ENCODE data around the gene CORIN. TPM values are rescaled to one million over a fixed set of nuclear protein-coding genes. Genes with fewer than 3 reads are reported as not detected.

CORIN gene
- total and polyA plus RNA-seq, 2 of the 13 experiments (the other 11 are each of a cell fraction or from before 2014, with no cell fraction given), result 0.84 to 1.2 TPM

GRCh38 chr4:47560682-47561081 lies 277.2 kb downstream of the CORIN start:
- Histone ChIP-seq H2AFZ (ENCODE audit: low read length) (no peak overlapping the region), H3K9me3 (ENCODE audit: low read length) (no peaks in the 10 kb centered on the region), H3K4me2 (ENCODE audit: low read depth, low read length) (no peak overlapping the region), H3K27ac (ENCODE audit: extremely low read length, insufficient read depth, low read length) (no peak overlapping the region), H3K27me3 (ENCODE audit: control insufficient read depth in 1 of 2, insufficient read depth in 2 of 2, low read length in 2 of 2) (no peaks in the 10 kb centered on the region), H4K20me1 (ENCODE audit: insufficient read depth, low read length) (no peaks in the 10 kb centered on the region), H3K79me2 (ENCODE audit: insufficient read depth, low read length) (no peaks in the 10 kb centered on the region), H3K36me3 (replicated peaks in 1 of 2; ENCODE audit: control insufficient read depth in 1 of 2, insufficient read depth in 2 of 2, low read length in 2 of 2) (no peaks in the 10 kb centered on the region), H3K4me1 (ENCODE audit: insufficient read depth, low read length) (peaks cover 31% of the 10 kb centered on the region), H3K9ac (ENCODE audit: insufficient read depth, low read depth, low read length) (no peak overlapping the region), H3K4me3 (replicated peaks in 1 of 3; ENCODE audit: insufficient read depth in 1 of 3, low read depth in 2 of 3, low read length in 3 of 3) (no peak overlapping the region)
- FAIRE-seq (no peak), ATAC-seq (no peak), DNase-seq (ENCODE audit: low spot score) (no peak)
- in situ Hi-C loops (cut with HindIII; ENCODE audit: extremely low pct_ligation_motif_present, low pct_unique_long_range_greater_than_20kb), result no loop called here
- TF ChIP-seq REXO4 (CRISPR knock-in tag; IDR thresholded peaks at IDR 0.05; ENCODE audit: borderline replicate concordance) (no peak), NFIB (CRISPR knock-in tag; IDR thresholded peaks at IDR 0.05; ENCODE audit: borderline replicate concordance) (no peak), ARID5B (CRISPR knock-in tag; IDR thresholded peaks at IDR 0.05) (no peak), ZBTB25 (CRISPR knock-in tag; IDR thresholded peaks at IDR 0.05) (no peak), ZBTB10 (CRISPR knock-in tag; IDR thresholded peaks at IDR 0.05; ENCODE audit: borderline replicate concordance) (no peak), MXD1 (CRISPR knock-in tag; IDR thresholded peaks at IDR 0.05) (no peak), RCOR2 (CRISPR knock-in tag; IDR thresholded peaks at IDR 0.05) (no peak), GMEB2 (CRISPR knock-in tag; IDR thresholded peaks at IDR 0.05; ENCODE audit: low read depth) (no peak), PBX2 (CRISPR knock-in tag; IDR thresholded peaks at IDR 0.05) (no peak)
- ChIA-PET POLR2A (no interaction called here), CTCF (ENCODE audit: low intra/inter-chr PET ratio, low total read pairs) (no interaction called here)
- no TSS peak for BruUV-seq (replicated peaks)
- intact Hi-C loops (cut with micrococcal nuclease; ENCODE audit: unreplicated experiment), result loop anchor here (5.0 kb wide), 1 partner anchor 372 kb away; no protein-coding TSS in a partner anchor
- WGBS (ENCODE audit: low lambda C conversion rate), result 92% methylated on average over 1 of the region's 1 CpG

All from HepG2 (cell line).